ENCODE results near the gene GFPT2.

- TF ChIP-seq SUZ12 (IDR thresholded peaks at IDR 0.05; ENCODE audit: low read length) (no peak), POLR2A (IDR thresholded peaks at IDR 0.05; ENCODE audit: control extremely low read depth in 1 of 2, low read depth in 2 of 2, low read length in 2 of 2) (no peak), GABPA (IDR thresholded peaks at IDR 0.05; ENCODE audit: borderline replicate concordance, insufficient read depth, low read length) (no peak), CTCF (IDR thresholded peaks at IDR 0.05; ENCODE audit: control extremely low read depth in 1 of 3, insufficient read depth in 1 of 3, low read depth in 1 of 3, low read length in 3 of 3) (no peak), MAX (IDR thresholded peaks at IDR 0.05) (no peak), ATF2 (IDR thresholded peaks at IDR 0.05; ENCODE audit: low read length) (no peak), SP1 (IDR thresholded peaks at IDR 0.05; ENCODE audit: low read depth, low read length) (no peak), YY1 (IDR thresholded peaks at IDR 0.05; ENCODE audit: low read depth, low read length) (no peak), EGR1 (IDR thresholded peaks at IDR 0.05; ENCODE audit: borderline replicate concordance, low read depth, low read length) (no peak), TBP (IDR thresholded peaks at IDR 0.05; ENCODE audit: low read depth, low read length) (no peak), JUND (IDR thresholded peaks at IDR 0.05; ENCODE audit: low read length) (no peak)
These were observed 24.0 kb downstream of the GFPT2 start for GRCh38 chr5:180329138-180329435.

Measured in H1 (cell line).